Fibroblast of gingiva (primary cell): ENCODE measurements around the gene FARP1.
"Not testable (repeated sequence)": the region's sequence is repeated elsewhere in the genome, so short reads cannot be mapped to it uniquely, and the experiment has no call there.

Source experiments
- DNase-seq: peaks from one replicate; pipeline ENCODE4 v3.0.0-alpha.2; 2011; ENCODE audit warnings: low read depth

The FARP1 gene

DNA sequence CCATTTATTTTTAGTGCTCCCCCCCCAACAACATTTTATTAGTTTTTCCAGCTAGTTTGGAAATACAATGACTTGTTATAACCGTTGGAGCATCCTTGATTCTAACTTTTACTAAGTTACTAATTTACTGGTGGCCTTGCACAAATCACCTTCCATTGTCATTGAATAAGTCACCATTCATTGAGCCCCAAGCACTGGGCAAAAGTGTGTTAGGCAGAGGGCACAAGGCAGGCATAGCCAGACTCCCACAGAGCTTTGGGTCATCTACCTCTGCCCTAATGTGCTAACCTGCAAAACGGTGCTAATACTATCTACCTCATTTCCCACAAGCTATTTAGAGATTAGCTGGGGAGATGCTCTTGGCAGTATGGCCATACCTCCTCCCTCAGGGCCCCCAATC lies 120.9 kb downstream of the FARP1 start:
- DNase-seq: no peak

- DNase-seq: no peak
Measured at GRCh38 chr13:98264877-98265276, 122.0 kb downstream of the FARP1 start.

DNA sequence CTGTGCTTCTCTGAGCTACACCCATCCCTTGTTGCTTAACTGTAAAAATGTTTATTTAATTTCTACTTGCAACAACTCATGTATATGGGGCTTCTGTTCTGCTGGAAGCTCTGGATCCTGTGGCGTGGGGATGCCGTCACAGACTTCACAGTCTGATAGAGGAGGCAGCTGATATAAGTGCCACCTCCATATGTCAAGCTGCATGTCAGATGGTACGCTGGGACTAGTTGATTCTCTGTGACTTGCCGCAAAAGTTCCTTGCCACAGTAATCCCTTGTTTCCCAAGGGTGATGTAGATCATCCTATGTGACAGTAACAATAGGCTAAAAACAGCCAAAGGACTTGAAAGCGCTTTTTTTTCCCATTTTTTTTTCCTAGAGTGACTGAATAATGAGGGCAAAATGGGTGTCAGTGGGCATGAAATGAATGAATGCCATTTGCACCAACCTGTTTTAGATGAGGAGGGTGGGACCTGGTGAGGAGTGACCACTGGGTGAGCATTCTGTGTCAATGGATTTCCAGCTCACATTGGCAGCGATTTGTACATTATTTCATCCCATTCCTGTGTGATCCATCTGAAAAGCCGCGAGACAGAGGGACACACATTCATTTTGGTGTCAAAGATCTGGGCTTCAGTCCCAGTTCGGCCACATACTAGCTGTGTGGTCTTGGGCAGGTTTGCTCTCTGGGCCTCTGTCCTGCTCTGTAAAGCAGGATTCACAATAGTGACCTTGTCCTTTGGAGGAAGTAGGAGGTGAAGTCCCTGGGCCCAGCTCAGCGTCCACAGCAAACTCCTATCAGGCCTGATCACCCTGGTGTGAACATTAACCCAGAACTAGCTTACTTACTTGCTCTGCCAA lies 123.0 kb downstream of the FARP1 start:
- no peak for DNase-seq

- peak; percentile 8 for DNase-seq
Measured at GRCh38 chr13:98267080-98267912, 124.4 kb downstream of the FARP1 start.

DNA sequence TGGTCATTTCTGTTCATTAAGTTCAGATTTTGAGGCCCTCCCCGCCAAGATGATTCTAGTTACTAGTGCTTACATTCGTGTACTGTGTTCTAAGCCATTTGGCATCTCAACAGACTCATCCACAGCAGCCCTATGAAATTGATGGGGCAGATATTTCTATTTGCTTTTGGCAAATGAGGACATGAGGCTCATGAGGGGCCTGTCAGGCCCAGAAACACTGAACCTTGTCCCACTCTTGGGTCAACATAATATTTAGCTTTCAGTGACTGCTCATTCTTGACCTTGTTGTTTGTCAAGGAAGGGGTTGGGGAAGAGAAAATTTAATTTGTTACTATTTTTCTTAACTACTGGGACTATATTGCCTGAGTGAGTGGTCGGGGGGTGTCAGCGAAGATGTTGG lies 126.5 kb downstream of the FARP1 start:
- no peak for DNase-seq

DNA sequence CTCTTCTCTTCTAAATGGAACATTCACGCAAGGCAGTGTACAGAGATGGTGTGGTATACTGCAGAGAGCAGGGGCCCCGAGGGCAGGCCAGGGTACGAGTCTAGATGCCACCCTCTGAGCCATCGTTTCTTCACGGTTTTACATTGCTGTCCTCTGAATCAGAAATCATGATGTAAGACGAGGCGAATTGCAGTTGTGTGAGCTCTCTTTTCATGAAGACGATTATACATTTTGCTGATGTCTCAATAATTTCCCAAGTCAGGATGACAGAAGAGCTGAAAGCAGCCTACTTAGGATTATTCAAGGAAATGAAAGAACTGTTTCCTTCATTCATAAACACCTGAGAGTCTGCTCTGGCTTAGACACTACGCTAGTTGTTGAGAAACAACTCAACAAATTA lies 127.9 kb downstream of the FARP1 start:
- DNase-seq: no peak

DNA sequence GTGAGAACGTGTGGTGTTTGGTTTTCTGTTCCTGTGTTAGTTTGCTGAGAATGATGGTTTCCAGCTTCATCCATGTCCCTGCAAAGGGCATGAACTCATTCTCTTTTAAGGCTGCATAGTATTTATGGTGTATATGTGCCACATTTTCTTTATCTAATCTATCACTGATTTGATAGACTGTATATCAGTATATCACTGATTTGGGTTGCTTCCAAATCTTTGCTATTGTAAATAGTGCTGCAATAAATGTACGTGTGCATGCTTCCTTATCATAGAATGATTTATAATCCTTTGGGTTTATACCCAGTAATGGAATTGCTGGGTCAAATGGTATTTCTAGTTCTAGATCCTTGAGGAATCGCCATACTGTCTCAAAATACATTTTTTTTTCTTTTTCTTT lies 128.8 kb downstream of the FARP1 start:
- DNase-seq: not testable (repeated sequence)

DNA sequence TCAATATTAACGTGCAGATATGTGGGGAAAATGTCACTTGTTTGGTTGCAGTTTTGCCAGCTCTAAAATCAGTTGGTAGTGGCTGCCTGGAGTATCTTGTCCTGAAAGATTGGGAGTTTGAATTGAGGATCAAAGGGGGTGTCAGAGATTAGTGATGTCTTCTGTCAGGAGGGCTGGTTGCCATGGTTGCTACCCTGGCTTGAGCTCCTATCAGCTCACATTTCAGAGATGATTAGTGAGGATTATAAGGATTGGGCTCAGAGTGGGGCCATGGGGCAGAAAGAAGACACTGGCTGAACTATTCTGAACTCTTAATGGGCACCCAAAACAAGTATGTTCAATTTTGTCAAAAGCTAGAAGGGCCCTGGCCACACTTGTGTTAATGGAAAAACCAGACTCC lies 129.7 kb downstream of the FARP1 start:
- no peak for DNase-seq

GRCh38 chr13:98273067-98273823 lies 130.4 kb downstream of the FARP1 start:
- DNase-seq: no peak

- DNase-seq: peak; percentile 16
Measured at GRCh38 chr13:98273824-98274742, 131.2 kb downstream of the FARP1 start.

DNA sequence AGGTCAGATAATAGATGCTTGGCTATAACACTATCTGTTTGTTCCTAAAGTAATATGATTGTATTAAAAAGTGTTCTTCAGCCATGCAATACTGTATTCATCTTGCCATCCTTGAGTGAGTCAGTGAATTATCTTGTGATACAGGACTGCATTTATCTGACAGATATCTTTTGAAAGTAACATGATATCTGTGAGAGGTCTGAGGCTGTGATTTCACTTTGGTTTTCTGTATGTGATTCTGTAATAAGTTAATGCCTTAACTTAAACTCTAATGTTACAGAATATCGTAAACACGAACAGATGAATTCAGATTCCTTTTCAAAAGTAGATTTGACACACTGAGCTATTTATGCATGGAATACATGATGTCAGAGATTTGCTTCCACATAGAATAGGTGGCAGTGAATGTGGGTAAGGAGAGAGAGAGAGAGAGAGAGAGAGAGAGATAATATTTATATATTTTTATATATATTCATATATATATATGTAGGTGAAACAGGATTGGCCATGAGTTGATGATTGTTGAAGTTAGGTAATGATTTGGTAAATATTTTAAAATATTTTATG lies 132.1 kb downstream of the FARP1 start:
- DNase-seq: no peak

DNA sequence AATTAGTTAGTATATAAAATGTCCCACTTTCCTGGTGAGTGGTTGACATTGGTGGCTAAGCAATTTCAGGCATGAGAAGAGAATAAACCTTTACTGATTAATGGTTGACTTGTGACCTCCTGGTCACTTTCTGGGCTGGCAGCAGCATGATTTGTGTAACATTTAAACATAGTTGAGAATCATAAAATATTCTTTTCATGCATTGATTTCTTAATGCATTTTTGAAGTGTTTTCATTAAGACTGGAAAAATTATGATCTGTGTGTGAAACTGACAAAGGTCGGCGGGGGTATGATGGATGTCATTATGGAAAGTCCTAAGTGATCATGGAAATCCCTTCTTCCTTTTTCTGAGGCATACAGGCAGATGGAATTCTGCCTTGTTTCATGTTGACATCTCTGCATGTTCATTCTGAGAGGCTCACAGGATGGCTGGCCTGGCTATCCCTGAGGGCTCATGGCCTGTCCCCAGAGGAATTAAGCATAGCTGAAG lies 132.8 kb downstream of the FARP1 start:
- peak; percentile 60 for DNase-seq

GRCh38 chr13:98276486-98276885 lies 133.6 kb downstream of the FARP1 start:
- no peak for DNase-seq

DNA sequence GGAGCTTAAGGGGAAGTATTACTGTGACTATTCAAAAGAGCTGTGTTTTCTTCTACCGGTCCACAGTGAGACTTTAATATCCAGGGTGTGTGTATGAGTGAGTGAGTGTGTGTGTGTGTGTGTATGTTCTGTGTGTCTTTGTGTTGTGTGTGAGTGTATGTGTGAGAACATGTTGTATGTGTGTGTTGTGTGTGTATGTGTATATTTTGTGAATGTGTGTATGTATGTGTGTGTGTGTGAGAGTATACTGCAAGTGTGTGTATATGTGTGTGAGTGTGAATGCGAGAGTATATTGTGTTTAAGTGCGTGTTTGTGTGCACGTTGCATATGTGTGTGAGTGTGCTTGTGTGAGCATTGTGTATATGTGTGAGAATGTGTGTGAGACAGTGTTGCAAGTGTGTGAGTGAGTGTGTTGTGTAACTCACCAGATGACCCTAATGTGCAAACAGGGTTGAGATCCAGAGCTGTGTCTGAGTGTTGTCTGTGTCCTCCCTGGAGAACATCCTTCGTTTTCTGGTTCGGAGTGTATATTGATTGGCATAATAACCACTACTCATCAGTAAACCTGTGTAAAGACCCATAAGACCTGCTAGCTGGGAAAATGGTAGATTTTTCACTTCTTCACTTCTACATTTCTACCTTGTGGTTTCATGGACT lies 135.3 kb downstream of the FARP1 start:
- no peak for DNase-seq

GRCh38 chr13:98279473-98280175 lies 136.7 kb downstream of the FARP1 start:
- DNase-seq: no peak

- DNase-seq: no peak
Measured at GRCh38 chr13:98280176-98280510, 137.2 kb downstream of the FARP1 start.

GRCh38 chr13:98284679-98285078 lies 141.8 kb downstream of the FARP1 start:
- no peak for DNase-seq

DNA sequence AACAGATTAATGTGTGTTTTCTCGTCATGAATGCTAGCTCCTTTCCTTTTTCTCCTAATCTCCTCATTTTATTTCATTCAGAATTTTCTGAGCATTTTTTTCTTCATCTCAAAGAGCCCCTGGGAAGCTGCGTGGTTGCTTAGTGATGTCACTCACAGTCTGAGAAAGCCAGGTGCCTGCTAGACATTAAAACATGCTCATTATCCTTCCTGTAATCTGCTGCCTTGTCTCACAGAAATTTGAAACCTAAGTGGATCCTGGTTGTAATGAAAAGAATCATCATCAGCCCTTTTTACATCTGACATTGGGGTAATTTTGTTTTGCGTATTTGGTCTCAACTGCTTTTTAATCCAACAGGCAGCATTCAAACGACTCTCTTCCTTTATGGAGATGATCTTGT lies 142.4 kb downstream of the FARP1 start:
- DNase-seq: no peak

DNA sequence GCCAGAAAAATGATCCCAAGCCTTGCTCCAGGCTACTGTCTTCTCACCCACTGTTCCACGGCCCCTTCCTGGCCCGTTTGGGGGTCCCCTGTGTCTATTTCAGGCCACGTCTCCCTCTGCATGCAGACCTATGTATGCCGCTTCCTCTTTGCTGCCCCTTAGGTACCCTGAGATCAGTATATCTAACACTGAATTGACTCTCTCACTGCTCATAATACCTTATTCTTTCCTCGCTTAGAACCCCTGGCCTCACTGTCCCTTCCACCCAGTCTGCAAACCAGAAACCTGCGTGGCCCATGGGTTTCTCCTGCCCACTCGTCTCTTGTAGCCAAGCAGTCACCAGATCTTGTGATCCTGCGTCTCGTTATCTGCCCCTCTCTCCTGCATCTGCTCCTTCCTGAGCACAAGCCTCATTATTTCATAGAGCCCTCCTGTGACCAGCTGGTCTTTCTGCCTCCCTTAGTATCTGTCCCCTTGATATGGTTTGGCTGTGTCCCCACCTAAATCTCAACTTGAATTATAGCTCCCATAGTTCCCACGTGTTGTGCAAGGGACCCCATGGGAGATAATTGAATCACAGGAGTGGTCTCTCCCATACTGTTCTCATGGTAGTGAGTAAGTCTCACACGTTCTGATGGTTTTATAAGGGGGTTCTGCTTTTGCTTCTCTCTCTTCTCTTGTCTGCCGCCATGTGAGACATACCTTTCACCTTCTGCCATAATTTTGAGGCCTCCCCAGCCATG lies 143.1 kb downstream of the FARP1 start:
- no peak for DNase-seq
